ENCODE data around the gene ZNHIT3.

- no peak for TF ChIP-seq EZH2phosphoT487 (IDR thresholded peaks at IDR 0.05; ENCODE audit: borderline replicate concordance, low read length)
- TF ChIP-seq CTCF (IDR thresholded peaks at IDR 0.05; ENCODE audit: low read depth, low read length, poor library complexity, severe bottlenecking): no peak
Observed at GRCh38 chr17:36529121-36529520, 42.6 kb downstream of the ZNHIT3 start.

Measured in DOHH2 (cell line).